GM19397 (cell line): ENCODE results near the gene SAP30.

ENCODE experiments used
- ATAC-seq: cut with Tn5 transposase; IDR thresholded peaks from one replicate; pipeline ENCODE4 v1.9.1; 2021; ENCODE audit warnings: mild to moderate bottlenecking, moderate library complexity; ENCODE audit not compliant: unreplicated experiment

SAP30 gene

DNA sequence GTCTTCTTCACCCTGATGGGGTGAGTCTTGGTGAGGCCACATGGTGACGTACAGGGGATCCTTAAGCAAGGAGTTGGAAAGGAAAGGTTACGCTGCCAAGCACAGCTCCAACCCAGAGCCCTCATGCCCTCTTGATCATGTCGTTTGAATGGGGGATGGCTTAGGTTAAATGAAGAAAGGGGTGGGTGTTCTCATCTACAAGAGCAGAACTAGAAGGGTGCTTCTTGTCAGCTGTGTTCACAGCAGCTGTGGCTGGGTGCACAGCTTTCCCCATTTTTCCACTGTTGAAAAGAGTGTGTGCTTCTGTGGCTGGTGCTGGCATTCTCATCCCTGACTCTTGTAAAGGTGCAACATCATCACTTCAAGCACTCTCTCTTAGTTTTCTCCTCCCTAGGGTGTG, 43.7 kb downstream of the SAP30 start:
- ATAC-seq = no peak

DNA sequence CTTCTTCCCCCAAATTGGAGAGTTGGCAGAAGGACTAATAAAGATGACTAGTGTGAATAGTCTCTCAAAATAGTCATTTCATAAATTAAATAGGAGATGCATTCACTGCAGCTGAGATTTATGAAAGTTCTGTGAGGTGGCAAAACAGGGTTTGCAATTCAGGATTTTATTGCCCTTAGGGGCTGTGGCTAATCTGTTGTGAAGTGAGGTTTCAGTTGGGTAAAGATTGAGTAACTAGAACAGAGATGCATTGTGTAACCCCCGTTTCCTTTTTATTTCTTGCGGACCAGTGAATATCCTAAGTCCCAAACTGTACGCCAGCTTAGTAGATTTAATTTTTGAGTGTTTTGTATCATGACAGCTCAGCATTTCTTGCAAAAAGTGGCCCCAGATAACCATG, 44.3 kb downstream of the SAP30 start:
- ATAC-seq = no peak

DNA sequence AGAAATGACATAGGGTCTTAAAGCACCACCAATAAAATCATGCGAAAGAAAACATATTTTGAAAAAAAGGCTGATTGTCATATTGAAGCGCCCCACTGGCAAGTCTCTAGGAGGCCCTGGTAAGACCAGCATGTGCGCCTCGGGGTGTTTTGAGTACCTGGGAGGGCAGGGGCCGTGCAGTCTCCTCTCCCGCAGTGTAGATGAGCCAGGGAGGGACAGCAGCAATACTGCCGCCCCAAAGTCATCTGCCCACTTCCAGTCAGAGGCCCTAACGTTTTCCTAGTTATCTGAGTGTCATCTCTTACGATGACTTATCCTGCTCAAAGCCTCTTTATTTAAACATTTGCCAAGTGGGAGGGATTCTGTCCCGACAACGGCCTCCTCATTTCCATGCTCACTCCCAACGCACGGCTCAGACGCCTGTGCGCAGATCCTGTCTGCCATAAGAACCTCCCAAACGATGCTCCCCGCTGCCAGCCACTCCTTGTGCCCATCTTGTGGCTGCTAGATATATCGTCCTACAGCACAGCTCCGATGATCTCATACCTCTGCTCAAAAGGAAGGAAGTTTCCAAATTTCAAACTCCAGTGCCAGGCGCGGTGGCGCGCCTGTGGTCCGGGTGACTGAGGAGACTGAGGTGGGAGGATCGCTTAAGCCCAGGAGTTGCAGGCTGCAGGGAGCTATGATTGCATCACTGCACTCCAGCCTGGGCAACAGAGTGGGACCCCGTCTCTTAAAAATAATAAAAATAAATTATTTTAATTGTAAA, 45.3 kb downstream of the SAP30 start:
- no peak for ATAC-seq

DNA sequence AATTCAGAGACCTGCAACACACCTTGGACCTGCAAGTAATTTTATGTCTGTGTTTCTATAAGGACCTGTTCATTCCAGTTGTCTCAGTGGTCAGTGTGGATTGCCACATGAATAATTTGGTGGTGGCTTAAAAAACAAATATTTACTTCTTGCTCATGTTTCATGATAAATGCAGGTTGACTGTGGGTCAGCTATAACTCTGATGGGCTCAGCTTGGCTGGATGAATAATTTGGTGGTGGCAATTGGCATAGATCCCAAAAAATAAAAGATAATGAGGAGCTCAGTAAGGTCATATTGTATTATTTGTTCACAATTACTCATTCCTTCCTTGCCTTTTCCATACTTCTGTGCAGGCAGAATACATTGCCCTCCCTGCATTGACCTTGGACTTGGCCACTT, 47.1 kb downstream of the SAP30 start:
- ATAC-seq = no peak

DNA sequence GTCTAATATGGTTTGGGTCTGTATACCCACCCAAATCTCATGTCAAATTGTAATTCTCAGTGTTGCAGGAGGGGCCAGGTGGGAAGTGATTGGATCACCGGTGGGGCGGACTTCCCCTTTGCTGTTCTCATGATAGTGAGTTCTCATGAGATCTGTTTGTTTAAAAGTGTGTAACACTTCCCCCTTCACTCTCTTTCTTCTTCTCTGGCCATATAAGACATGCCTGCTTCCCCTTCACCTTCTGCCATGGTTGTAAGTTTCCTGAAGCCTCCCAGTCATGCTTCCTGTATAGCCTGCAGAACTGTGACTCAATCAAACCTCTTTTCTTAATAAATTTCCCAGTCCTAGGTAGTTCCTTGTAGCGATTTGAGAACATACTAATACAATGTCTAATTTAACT, 47.9 kb downstream of the SAP30 start:
- no peak for ATAC-seq

DNA sequence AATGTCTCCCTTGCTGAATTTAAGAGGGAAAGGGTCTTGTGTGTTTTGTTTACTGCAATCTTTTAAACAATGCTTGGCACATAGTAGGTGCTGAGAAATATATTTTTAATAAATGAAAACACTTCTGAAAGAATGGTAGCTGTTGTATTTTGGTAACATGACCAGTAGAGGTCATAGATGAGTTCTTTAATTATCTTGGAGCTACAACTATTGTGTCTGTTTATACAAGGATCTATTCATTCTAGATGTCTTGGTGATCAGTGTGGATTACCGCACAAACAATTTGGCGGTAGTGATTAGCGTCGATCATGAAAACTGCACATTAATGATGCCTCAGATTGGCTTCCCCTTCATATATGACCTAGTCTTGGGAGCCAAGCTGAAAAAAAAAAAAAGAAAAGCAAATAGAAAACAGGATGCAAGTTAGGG, 49.6 kb downstream of the SAP30 start:
- no peak for ATAC-seq

DNA sequence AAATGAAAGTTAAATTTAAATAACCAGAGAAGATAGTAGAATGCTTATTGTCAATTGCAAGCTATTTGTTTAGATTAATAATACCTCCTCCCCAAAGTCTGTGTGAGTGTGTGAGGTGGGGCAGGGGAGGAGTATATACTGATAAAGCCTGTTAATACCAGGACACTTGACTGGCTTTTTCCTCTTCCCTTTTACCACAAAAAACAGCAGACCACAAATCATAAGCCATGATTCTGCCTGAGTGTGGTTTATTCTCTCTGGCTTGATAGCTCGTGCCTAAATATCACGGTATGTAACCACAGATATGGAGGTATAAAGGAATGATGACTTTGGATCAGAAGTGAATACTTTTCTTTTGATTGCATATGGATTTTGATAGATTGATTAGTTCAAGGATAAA, 50.0 kb downstream of the SAP30 start:
- ATAC-seq = no peak

DNA sequence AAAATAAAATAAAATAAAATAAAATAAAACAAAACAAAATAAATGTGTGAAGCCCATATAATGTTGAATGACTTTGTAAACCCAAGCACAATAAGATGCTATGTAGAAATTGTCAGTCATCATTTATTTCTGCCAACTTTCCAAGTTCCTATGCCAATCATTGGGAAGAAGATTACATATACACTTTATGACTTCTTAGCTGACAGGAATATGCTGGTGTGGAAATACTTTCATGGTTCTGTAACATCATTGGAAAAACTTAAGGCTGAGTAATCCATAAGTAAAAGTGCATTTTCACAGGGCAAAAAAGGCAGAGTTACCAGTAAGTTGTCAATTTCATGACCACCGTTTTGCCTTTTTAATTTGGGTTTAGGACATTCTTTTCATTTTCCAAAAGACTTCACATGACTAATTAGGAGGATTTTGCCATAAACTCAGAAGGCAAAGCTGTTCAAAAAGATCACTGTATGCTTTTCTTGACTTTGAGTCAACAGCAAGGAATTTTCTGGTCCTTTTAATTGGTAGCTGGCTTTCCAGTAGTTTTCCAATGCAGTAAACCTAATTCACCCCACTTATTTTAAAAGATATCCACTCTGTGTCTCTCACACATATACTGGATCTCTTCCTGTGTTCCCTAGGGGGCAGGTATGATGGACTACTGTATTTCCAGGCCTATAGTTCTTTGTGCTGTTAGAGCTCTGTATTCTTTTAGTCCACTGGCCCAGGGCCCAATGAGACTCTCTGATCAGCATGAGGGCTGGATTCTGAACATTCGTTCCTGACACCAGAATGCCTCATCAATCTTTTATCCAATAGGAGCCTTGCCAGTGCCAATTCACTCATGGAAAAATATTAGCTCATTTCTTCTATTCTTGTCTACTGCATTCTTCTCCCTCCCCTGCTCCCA, 54.4 kb downstream of the SAP30 start:
- ATAC-seq = no peak

DNA sequence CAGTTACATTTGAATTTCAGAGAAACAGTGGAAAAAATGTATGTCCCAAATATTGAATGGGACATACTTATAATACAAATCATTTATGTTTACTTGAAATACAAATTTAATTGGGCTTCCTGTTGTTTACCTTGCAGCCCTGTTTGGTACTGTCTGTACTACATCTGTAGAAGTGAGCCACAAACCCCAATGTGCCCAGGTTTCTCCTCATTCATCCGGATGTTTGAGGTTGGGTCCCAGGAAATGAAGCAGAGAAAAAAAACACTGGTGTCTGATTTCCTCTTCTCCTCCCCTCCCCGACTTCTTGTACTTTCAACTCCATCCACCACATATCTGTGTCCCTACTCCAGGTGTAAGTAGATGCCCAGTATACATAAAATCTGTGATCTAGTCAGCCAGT, 55.3 kb downstream of the SAP30 start:
- ATAC-seq = no peak
